ENCODE measurements around the gene ENPP4. TPM values are rescaled to one million over a fixed set of nuclear protein-coding genes. Genes with fewer than 3 reads are reported as not detected.

ENPP4 gene
- total and polyA plus RNA-seq, 9 of the 15 experiments (the other 6 are each of a cell fraction or from before 2014, with no cell fraction given) = 0.07 TPM; not detected in 8

- no peaks in the 10 kb centered on the region for H3K4me1 ChIP-seq (replicated peaks in 1 of 2; ENCODE audit: control insufficient read depth in 2 of 2, insufficient read depth in 2 of 2, low read length in 2 of 2)
- H3K9ac ChIP-seq (ENCODE audit: insufficient read depth in 1 of 2, low read depth in 2 of 2, low read length in 2 of 2) = no peak overlapping the region
- intact Hi-C loops (cut with micrococcal nuclease) = no loop called here
- no peaks in the 10 kb centered on the region for H3K9me1 ChIP-seq (ENCODE audit: control insufficient read depth, insufficient read depth, low read length)
- DNase-seq (ENCODE audit: extremely low read depth in 1 of 4, low spot score in 3 of 4) (no peak), ATAC-seq (no peak), FAIRE-seq (no peak)
- no peaks in the 10 kb centered on the region; a peak in 1 of 5 replicates for H3K27me3 ChIP-seq (ENCODE audit: control insufficient read depth in 2 of 2, insufficient read depth in 2 of 2, low read length in 2 of 2)
- in situ Hi-C loops (cut with MboI) = no loop called here
- WGBS (ENCODE audit: insufficient coverage, low coverage, missing lambda C conversion rate) = 2% methylated on average over 4 of the region's 4 CpGs
- H2AFZ ChIP-seq (ENCODE audit: low read depth, low read length) = no peak overlapping the region
- H3K36me3 ChIP-seq (ENCODE audit: control insufficient read depth, insufficient read depth, low read length) = no peaks in the 10 kb centered on the region
- ChIA-PET CTCF (ENCODE audit: low intra/inter-chr PET ratio) (no interaction called here), POLR2A (no interaction called here)
- no peak overlapping the region for H3K4me3 ChIP-seq
- no peaks in the 10 kb centered on the region for H4K20me1 ChIP-seq (replicated peaks; ENCODE audit: control insufficient read depth, insufficient read depth, low read length)
- no TSS peak for BruUV-seq (replicated peaks)
- H3K79me2 ChIP-seq (ENCODE audit: control insufficient read depth, insufficient read depth, low read length) = no peaks in the 10 kb centered on the region
- no peak overlapping the region for H3K27ac ChIP-seq (ENCODE audit: extremely low read depth, low read depth, low read length)
- H3K9me3 ChIP-seq (replicated peaks; ENCODE audit: control insufficient read depth, insufficient read depth, low read depth, low read length) = no peaks in the 10 kb centered on the region
- TF ChIP-seq THRA (IDR thresholded peaks at IDR 0.05) (no peak), HSF4 (CRISPR knock-in tag; IDR thresholded peaks at IDR 0.05; ENCODE audit: borderline replicate concordance) (no peak), ZNF347 (CRISPR knock-in tag; IDR thresholded peaks at IDR 0.05; ENCODE audit: low read depth) (no peak), PPARD (CRISPR knock-in tag; IDR thresholded peaks at IDR 0.05) (no peak), CC2D1A (IDR thresholded peaks at IDR 0.05) (no peak), ZNF707 (CRISPR knock-in tag; conservative IDR thresholded peaks at IDR 0.05) (no peak), ZNF311 (CRISPR knock-in tag; IDR thresholded peaks at IDR 0.05) (no peak), NFIC (IDR thresholded peaks at IDR 0.05) (no peak), EHMT2 (IDR thresholded peaks at IDR 0.05) (no peak), MAZ (CRISPR knock-in tag; conservative IDR thresholded peaks at IDR 0.05 in 1 of 2, IDR thresholded peaks at IDR 0.05 in 1 of 2) (no peak), JUND (IDR thresholded peaks at IDR 0.05; ENCODE audit: borderline replicate concordance, low read depth, low read length) (no peak), JUND (tag; IDR thresholded peaks at IDR 0.05; ENCODE audit: borderline replicate concordance, low read depth, low read length) (no peak), FOXJ3 (CRISPR knock-in tag; IDR thresholded peaks at IDR 0.05) (no peak), THRB (CRISPR knock-in tag; conservative IDR thresholded peaks at IDR 0.05) (no peak)
- TF ChIP-seq, protein P1, sequence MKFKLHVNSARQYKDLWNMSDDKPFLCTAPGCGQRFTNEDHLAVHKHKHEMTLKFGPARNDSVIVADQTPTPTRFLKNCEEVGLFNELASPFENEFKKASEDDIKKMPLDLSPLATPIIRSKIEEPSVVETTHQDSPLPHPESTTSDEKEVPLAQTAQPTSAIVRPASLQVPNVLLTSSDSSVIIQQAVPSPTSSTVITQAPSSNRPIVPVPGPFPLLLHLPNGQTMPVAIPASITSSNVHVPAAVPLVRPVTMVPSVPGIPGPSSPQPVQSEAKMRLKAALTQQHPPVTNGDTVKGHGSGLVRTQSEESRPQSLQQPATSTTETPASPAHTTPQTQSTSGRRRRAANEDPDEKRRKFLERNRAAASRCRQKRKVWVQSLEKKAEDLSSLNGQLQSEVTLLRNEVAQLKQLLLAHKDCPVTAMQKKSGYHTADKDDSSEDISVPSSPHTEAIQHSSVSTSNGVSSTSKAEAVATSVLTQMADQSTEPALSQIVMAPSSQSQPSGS (CRISPR knock-in tag; IDR thresholded peaks at IDR 0.05) = no peak
- TF ChIP-seq, protein P2, sequence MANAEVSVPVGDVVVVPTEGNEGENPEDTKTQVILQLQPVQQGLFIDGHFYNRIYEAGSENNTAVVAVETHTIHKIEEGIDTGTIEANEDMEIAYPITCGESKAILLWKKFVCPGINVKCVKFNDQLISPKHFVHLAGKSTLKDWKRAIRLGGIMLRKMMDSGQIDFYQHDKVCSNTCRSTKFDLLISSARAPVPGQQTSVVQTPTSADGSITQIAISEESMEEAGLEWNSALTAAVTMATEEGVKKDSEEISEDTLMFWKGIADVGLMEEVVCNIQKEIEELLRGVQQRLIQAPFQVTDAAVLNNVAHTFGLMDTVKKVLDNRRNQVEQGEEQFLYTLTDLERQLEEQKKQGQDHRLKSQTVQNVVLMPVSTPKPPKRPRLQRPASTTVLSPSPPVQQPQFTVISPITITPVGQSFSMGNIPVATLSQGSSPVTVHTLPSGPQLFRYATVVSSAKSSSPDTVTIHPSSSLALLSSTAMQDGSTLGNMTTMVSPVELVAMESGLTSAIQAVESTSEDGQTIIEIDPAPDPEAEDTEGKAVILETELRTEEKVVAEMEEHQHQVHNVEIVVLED (CRISPR knock-in tag; IDR thresholded peaks at IDR 0.05) = no peak
- H3K4me2 ChIP-seq (ENCODE audit: insufficient read depth, low read length) = no peak overlapping the region
These were observed 61.1 kb downstream of the ENPP4 start for GRCh38 chr6:46190889-46191288.

All from K562 (cell line).